Measurements from ENCODE around the gene PDE1A.

GRCh38 chr2:182261860-182262387, 164.9 kb downstream of the PDE1A start:
- TF ChIP-seq CTCF (IDR thresholded peaks at IDR 0.05; ENCODE audit: poor library complexity) (no peak), EZH2 (IDR thresholded peaks at IDR 0.05; ENCODE audit: borderline replicate concordance) (no peak)
